ENCODE results near the gene UBE2E2.

- TF ChIP-seq CTCF (IDR thresholded peaks at IDR 0.05; ENCODE audit: poor library complexity, severe bottlenecking) (no peak), POLR2AphosphoS5 (IDR thresholded peaks at IDR 0.05) (no peak), SMC3 (conservative IDR thresholded peaks at IDR 0.05; ENCODE audit: poor library complexity) (no peak), EZH2 (IDR thresholded peaks at IDR 0.05; ENCODE audit: borderline replicate concordance, insufficient read depth, low read length, poor library complexity, severe bottlenecking) (no peak), EP300 (conservative IDR thresholded peaks at IDR 0.05; ENCODE audit: poor library complexity, severe bottlenecking) (no peak), TAF1 (IDR thresholded peaks at IDR 0.05; ENCODE audit: low read depth) (no peak), RAD21 (conservative IDR thresholded peaks at IDR 0.05) (no peak)
- TF ChIP-seq, protein P1, sequence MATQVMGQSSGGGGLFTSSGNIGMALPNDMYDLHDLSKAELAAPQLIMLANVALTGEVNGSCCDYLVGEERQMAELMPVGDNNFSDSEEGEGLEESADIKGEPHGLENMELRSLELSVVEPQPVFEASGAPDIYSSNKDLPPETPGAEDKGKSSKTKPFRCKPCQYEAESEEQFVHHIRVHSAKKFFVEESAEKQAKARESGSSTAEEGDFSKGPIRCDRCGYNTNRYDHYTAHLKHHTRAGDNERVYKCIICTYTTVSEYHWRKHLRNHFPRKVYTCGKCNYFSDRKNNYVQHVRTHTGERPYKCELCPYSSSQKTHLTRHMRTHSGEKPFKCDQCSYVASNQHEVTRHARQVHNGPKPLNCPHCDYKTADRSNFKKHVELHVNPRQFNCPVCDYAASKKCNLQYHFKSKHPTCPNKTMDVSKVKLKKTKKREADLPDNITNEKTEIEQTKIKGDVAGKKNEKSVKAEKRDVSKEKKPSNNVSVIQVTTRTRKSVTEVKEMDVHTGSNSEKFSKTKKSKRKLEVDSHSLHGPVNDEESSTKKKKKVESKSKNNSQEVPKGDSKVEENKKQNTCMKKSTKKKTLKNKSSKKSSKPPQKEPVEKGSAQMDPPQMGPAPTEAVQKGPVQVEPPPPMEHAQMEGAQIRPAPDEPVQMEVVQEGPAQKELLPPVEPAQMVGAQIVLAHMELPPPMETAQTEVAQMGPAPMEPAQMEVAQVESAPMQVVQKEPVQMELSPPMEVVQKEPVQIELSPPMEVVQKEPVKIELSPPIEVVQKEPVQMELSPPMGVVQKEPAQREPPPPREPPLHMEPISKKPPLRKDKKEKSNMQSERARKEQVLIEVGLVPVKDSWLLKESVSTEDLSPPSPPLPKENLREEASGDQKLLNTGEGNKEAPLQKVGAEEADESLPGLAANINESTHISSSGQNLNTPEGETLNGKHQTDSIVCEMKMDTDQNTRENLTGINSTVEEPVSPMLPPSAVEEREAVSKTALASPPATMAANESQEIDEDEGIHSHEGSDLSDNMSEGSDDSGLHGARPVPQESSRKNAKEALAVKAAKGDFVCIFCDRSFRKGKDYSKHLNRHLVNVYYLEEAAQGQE (IDR thresholded peaks at IDR 0.05; ENCODE audit: borderline replicate concordance) = no peak
Observed at GRCh38 chr3:23455775-23456174, 252.6 kb downstream of the UBE2E2 start.
